ENCODE results near the gene TTC14. TPM values are rescaled to one million over a fixed set of nuclear protein-coding genes. Genes with fewer than 3 reads are reported as not detected.

TTC14 gene
- total and polyA plus RNA-seq, 2 of the 13 experiments (the other 11 are each of a cell fraction or from before 2014, with no cell fraction given), result 28.1 to 35.9 TPM

- no peak for TF ChIP-seq ZFX (CRISPR knock-in tag; IDR thresholded peaks at IDR 0.05; ENCODE audit: low read depth)
These were observed 1.5 kb upstream of the TTC14 start (continued) for GRCh38 chr3:180600473-180600872.

- Histone ChIP-seq H3K79me2 (ENCODE audit: insufficient read depth, low read length) (no peaks in the 10 kb centered on the region), H2AFZ (ENCODE audit: low read length) (no peak overlapping the region), H3K4me3 (replicated peaks in 1 of 3; ENCODE audit: insufficient read depth in 1 of 3, low read depth in 2 of 3, low read length in 3 of 3) (no peak overlapping the region), H4K20me1 (ENCODE audit: insufficient read depth, low read length) (no peaks in the 10 kb centered on the region), H3K27ac (ENCODE audit: extremely low read length, insufficient read depth, low read length) (no peak overlapping the region), H3K9me3 (ENCODE audit: low read length) (no peaks in the 10 kb centered on the region), H3K4me1 (ENCODE audit: insufficient read depth, low read length) (no peaks in the 10 kb centered on the region), H3K36me3 (replicated peaks in 1 of 2; ENCODE audit: control insufficient read depth in 1 of 2, insufficient read depth in 2 of 2, low read length in 2 of 2) (peaks cover 4 to 64% of the 10 kb centered on the region in 2 experiments; a peak in 4 of 5 replicates), H3K4me2 (ENCODE audit: low read depth, low read length) (no peak overlapping the region), H3K9ac (ENCODE audit: insufficient read depth, low read depth, low read length) (no peak overlapping the region), H3K27me3 (ENCODE audit: control insufficient read depth in 1 of 2, insufficient read depth in 2 of 2, low read length in 2 of 2) (no peaks in the 10 kb centered on the region)
- POLR2A ChIA-PET, result interaction anchor here (2.2 kb wide), 1 partner anchor 9 kb away, joined by 10 read pairs; the partner anchor contains the start of gene TTC14
- intact Hi-C loops (cut with micrococcal nuclease; ENCODE audit: unreplicated experiment) (no loop called here), in situ Hi-C loops (cut with HindIII; ENCODE audit: extremely low pct_ligation_motif_present, low pct_unique_long_range_greater_than_20kb) (loop anchor here (25.0 kb wide), 1 partner anchor 376 kb away; the partner anchor contains the start of gene DNAJC19)
- ATAC-seq (no peak), DNase-seq (ENCODE audit: low spot score) (no peak), FAIRE-seq (no peak)
- no TSS peak for BruUV-seq (replicated peaks)
- CTCF ChIA-PET (ENCODE audit: low intra/inter-chr PET ratio, low total read pairs), result no interaction called here
- 98% methylated on average over 1 of the region's 1 CpG for WGBS (ENCODE audit: low lambda C conversion rate)
- TF ChIP-seq NR3C1 (CRISPR knock-in tag; IDR thresholded peaks at IDR 0.05) (no peak), ETV6 (CRISPR knock-in tag; conservative IDR thresholded peaks at IDR 0.05) (no peak), ZNF468 (CRISPR knock-in tag; IDR thresholded peaks at IDR 0.05) (no peak), SP5 (CRISPR knock-in tag; IDR thresholded peaks at IDR 0.05; ENCODE audit: borderline replicate concordance, low read depth) (no peak), ZNF724P (CRISPR knock-in tag; IDR thresholded peaks at IDR 0.05; ENCODE audit: borderline replicate concordance) (no peak), PCBP1 (IDR thresholded peaks at IDR 0.05; ENCODE audit: borderline replicate concordance, low read depth, low read length) (no peak), HNF1A (IDR thresholded peaks at IDR 0.05; ENCODE audit: low read depth) (no peak), HNF1A (CRISPR knock-in tag; IDR thresholded peaks at IDR 0.05; ENCODE audit: borderline replicate concordance) (no peak), CC2D1A (CRISPR knock-in tag; IDR thresholded peaks at IDR 0.05) (no peak), ZBTB20 (CRISPR knock-in tag; IDR thresholded peaks at IDR 0.05; ENCODE audit: borderline replicate concordance, low read depth) (no peak), RXRB (CRISPR knock-in tag; IDR thresholded peaks at IDR 0.05; ENCODE audit: borderline replicate concordance) (no peak), SOX6 (IDR thresholded peaks at IDR 0.05) (no peak), SOX6 (CRISPR knock-in tag; IDR thresholded peaks at IDR 0.05) (no peak), DMAP1 (CRISPR knock-in tag; IDR thresholded peaks at IDR 0.05) (no peak), ZKSCAN1 (IDR thresholded peaks at IDR 0.05; ENCODE audit: low read length) (no peak), ISL2 (CRISPR knock-in tag; IDR thresholded peaks at IDR 0.05) (no peak), RBFOX2 (IDR thresholded peaks at IDR 0.05; ENCODE audit: low read depth, low read length) (no peak), FOXA1 (IDR thresholded peaks at IDR 0.05) (no peak), FOXA1 (CRISPR knock-in tag; IDR thresholded peaks at IDR 0.05) (no peak), TRAFD1 (CRISPR knock-in tag; IDR thresholded peaks at IDR 0.05; ENCODE audit: borderline replicate concordance) (no peak), ZSCAN21 (CRISPR knock-in tag; IDR thresholded peaks at IDR 0.05; ENCODE audit: borderline replicate concordance) (no peak)
These were observed 9.0 kb downstream of the TTC14 start for GRCh38 chr3:180611006-180611405.

Data from HepG2 (cell line).